HG02981 (cell line): ENCODE results near the gene TBC1D3B.
"Not testable (repeated sequence)": the region's sequence is repeated elsewhere in the genome, so short reads cannot be mapped to it uniquely, and the experiment has no call there.

Experiments used
- ATAC-seq: cut with Tn5 transposase; IDR thresholded peaks from one replicate; pipeline ENCODE4 v1.9.1; 2021; ENCODE audit warnings: mild to moderate bottlenecking, moderate library complexity; ENCODE audit not compliant: unreplicated experiment

TBC1D3B gene

GRCh38 chr17:36182176-36183000 lies 6.0 kb upstream of the TBC1D3B start:
- no peak for ATAC-seq

DNA sequence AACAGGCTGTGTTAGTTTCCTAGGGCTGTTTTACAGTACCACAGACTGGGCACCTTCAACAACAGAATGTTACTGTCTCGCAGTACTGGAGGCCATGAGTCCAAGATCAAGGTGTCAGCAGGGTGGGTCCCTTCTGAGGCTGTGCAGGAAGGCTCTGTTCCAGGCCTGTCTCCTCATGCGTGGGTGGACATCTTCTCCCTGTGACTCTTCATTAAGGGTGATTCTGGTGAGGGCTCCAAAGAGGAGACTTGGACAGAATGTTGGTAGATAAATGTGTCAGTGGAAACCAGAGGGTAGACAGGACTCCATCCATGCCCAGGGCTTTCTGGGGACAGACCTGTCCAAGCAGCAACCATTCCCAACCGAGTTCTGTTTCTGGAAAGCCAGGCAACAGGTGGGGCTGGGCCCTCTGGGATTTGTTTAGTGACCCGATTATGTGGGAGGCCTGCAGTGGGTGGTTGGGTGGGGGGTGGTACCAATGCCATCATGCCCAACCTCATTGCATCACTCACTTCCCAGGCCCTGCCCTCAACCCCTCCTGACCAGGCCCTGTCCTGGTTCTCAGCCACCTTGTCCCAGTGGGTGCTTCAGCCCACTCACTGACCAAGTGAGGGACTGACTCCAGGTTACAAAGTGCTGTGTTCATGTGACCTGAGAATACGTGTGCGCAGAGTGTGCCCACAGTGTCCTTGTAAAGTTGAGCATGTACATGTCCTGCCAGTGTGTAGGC lies 5.2 kb upstream of the TBC1D3B start:
- not testable (repeated sequence) for ATAC-seq

DNA sequence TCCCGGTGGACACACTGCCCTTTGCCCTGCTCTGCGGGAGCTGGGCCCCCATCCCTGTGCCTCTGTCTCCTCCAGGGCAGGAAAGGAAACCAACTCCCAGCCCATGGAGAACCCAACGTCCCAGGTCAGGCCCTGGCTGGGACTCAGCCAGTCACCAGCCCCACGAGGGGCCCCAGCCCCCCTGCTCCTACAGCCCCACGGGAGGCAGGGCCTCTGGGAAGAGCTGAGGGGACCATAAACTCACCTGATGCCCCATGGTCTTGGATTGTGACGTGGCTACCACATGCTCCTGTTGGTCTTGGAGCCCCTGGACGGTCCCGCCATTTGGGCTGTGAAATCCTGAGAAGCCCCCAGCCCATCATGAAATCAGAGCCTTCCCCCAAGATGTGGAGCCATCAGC lies 7.6 kb downstream of the TBC1D3B start:
- ATAC-seq = not testable (repeated sequence)

GRCh38 chr17:36153895-36154610 lies 22.4 kb downstream of the TBC1D3B start:
- no peak for ATAC-seq

DNA sequence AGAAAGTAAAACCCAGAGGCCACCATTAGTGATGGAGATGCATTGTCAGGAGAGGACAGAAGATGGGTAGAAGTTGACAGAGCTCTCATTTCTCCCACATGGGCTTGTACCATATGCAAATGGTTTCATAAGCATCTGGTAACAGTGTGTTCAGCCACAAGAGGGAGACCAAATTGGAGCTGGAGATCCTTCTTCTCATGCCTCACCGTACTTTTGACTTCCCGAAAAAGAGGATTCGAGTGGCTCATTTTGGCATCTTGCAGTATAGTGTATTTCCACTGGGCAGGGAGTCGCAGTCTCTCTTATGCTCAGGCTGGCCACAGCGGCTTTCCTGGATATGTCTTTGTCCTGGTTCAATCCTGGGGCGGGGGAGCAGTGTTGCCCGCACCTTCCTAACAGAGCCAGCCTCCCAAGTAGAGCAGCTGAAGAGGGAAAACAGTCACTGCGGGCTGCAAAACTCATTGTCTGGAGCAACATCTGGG lies 23.8 kb downstream of the TBC1D3B start:
- ATAC-seq = no peak

GRCh38 chr17:36151891-36152638 lies 24.4 kb downstream of the TBC1D3B start:
- no peak for ATAC-seq

DNA sequence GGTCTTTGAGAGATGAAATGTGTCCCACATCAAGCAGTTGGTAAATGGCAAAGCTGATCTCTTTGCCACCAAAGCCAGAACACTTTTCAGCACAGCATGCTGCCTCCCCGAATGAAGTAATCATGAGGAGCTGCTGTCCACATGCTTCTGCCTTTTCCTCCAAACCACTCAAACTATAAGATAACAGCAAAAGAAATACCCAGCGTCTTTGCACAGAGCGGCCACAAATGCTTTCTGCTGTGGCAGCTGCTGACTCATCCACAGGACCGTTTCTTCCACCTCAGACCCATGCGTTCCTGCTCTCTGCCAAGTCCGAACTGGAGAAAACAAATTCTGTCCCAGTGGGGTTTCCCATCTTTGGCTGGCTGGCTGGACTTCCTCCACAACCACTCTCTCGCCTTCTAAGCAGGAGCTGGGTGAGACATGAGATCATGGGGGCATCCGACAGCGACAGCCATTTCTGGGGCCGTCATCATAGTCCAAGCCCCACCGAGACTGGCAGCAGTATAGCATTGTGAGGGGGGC lies 27.1 kb downstream of the TBC1D3B start:
- no peak for ATAC-seq

- ATAC-seq = peak; percentile 59
Measured at GRCh38 chr17:36148559-36149295, 27.7 kb downstream of the TBC1D3B start.

- ATAC-seq = no peak
Measured at GRCh38 chr17:36147601-36148000, 28.8 kb downstream of the TBC1D3B start.

- no peak for ATAC-seq
Measured at GRCh38 chr17:36144981-36145729, 31.3 kb downstream of the TBC1D3B start.

DNA sequence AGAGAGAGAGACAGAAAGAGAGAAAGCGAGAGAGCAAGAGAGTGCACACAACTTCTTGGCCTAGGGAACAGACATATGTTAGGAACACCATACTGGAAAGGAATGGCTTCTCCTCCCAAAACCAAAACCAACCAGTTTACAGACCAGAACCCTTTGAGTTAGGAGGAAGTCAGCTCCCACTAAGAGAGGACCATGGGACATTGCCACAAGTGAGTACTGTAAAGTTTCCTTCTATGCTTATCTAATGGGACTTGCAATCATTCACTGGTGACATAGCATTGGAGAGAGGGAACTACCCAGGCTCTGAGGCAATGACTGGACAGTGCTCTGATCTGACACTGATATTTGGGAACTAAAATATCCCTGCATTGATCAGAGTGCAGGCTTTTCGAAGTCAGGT lies 32.4 kb downstream of the TBC1D3B start:
- ATAC-seq = no peak

DNA sequence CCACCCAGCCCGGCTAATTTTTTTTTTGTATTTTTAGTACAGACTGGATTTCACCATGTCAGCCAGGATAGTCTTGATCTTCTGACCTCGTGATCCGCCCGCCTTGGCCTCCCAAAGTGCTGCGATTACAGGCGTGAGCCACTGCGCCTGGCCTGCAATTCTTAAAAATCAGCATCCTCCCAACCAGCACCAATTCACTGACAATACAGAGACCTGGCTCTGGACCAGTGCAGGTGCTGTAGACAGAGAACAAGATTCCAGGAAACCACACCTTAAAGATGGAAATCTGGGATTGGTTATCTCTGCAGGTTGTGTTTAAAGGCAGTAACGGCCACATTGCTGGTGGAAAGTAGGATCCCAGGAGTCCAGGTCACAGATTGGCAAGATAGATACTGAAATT lies 33.6 kb downstream of the TBC1D3B start:
- ATAC-seq = no peak

DNA sequence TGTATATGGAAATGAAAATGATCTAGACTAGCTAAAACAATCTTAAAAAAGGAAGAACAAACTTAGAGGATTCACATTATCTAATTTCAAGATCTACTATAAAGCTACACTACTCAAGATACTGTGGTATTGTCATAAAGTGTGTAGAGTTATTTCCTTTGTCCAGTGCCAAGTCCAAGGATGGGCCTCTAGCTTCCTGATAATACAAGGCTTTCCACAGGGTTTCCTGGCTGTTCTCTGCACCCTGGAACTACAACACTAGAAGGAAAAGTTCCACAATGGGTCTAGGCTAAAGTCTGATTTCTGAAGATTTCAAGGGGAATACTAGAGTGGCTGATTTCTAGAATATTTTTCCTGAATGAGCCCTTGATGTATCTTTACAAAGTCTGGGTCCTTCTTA lies 34.2 kb downstream of the TBC1D3B start:
- no peak for ATAC-seq

GRCh38 chr17:36136439-36136838 lies 40.0 kb downstream of the TBC1D3B start:
- no peak for ATAC-seq

GRCh38 chr17:36136036-36136435 lies 40.4 kb downstream of the TBC1D3B start:
- no peak for ATAC-seq

DNA sequence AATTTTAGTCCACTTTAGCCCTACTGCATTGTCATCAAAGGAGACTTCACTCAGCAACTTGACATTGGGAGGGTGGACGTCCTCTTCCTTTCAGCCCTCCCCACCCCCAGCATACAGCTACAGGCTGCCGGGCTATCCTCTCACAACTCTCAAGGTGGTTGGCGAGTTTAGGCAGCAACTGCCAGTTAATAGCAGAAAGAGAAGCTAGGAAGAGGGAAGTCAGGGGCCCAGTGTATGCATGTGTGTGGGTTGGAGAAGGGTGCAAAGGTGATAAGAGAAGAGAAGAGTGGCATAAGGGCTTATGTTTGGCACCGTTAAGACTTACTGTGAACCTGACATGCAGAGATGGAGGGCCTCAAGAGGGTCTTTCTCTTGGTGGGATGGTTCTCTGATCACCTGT lies 41.0 kb downstream of the TBC1D3B start:
- no peak for ATAC-seq

DNA sequence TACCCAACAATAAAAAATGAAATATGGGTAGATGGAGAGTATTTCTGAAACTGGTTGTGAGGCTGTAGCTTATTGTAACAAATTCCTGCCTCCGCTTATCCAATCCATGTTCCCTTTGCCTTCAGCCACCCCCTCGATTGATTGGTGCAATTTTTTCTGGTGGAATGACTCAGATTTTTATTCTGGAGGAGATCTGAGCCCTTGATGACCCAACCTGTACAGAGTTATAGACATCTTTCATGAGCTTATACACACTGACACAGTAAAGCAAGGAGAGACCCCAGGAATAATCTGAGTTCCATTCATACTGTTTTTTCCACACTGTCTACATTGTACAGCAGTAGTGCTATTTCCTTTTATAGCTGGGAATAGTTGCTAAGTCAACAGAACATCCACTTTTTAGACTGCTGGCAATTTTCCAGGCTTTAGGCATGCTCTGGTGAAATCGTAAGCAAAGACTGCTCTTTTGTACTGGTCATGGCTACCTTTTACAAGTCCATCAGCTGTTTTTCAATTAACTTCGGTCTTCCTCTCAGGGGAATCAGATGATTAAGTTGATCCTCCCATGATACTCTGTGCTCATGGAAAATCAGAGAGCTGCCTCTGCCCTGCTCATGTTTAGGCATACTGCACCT lies 42.7 kb downstream of the TBC1D3B start:
- no peak for ATAC-seq

- ATAC-seq = no peak
Measured at GRCh38 chr17:36132421-36132831, 44.0 kb downstream of the TBC1D3B start.

DNA sequence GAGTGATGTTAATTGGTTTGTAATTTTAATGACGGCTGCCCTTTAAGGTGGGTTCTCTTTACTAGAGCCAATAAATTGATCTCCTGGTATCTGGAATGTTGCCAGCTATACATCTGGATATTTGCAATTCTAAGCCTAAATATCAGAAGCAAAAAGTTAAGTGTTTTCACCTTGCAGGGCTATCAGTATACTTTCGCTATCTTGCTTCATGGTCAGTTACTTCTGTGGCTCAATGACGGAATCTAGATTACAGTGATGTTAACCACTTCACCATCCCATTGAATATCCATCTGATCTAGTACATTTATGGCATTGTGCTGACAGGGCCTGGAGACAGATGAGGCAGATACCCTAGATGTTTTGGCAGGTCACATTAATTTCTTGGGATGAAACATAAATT lies 44.5 kb downstream of the TBC1D3B start:
- ATAC-seq = no peak
